Kidney epithelial cell (primary cell): ENCODE measurements around the gene MAP3K3. TPM values are rescaled to one million over a fixed set of nuclear protein-coding genes. Genes with fewer than 3 reads are reported as not detected.

Experiments
- DNase-seq: peaks from one replicate; pipeline ENCODE4 v3.0.0-alpha.2; 2010; ENCODE audit warnings: low read depth
- H3K27me3 ChIP-seq: 2 replicates; pipeline ENCODE4 v1.6.0; 2011; ENCODE audit warnings: low read length; ENCODE audit not compliant: control insufficient read depth, insufficient read depth
- H3K36me3 ChIP-seq: 2 replicates; pipeline ENCODE4 v1.5.1; 2011; ENCODE audit warnings: low read length; ENCODE audit not compliant: control insufficient read depth, insufficient read depth
- H3K4me3 ChIP-seq: 2 replicates; pipeline ENCODE4 v1.5.1; 2011; ENCODE audit warnings: low read depth, mild to moderate bottlenecking, control low read depth, low read length
- CTCF ChIP-seq: IDR thresholded peaks from 2 replicates; pipeline ENCODE4 v1.5.1; 2011; ENCODE audit warnings: mild to moderate bottlenecking, moderate library complexity, low read length, control low read depth, inconsistent platforms; ENCODE audit not compliant: insufficient read depth, poor library complexity, severe bottlenecking
- total RNA-seq: library from RNA; depleted of rRNA; stranded (reverse); fragments of >200 nt; gene quantifications from 2 replicates; pipeline ENCODE4 v1.2.3, GENCODE V29; 2015

The MAP3K3 gene
- total RNA-seq, 1 donor from 2014 or later: 19.8 TPM

- no peak for TF ChIP-seq CTCF
- Histone ChIP-seq H3K36me3 (peaks cover 2% of the 10 kb centered on the region), H3K4me3 (no peak overlapping the region), H3K27me3 (no peaks in the 10 kb centered on the region)
- no peak for DNase-seq
Observed at GRCh38 chr17:63703556-63704258, 81.5 kb downstream of the MAP3K3 start.

- H3K36me3 ChIP-seq: peaks cover 2% of the 10 kb centered on the region
- no peak overlapping the region for H3K4me3 ChIP-seq
- no peak for DNase-seq
- H3K27me3 ChIP-seq: no peaks in the 10 kb centered on the region
- no peak for TF ChIP-seq CTCF
Observed at GRCh38 chr17:63704259-63704576, 82.0 kb downstream of the MAP3K3 start.

- peaks cover 2% of the 10 kb centered on the region for H3K36me3 ChIP-seq
- no peak for TF ChIP-seq CTCF
Observed at GRCh38 chr17:63704836-63705235, 82.6 kb downstream of the MAP3K3 start.

GRCh38 chr17:63705657-63706056 is 83.4 kb downstream of the MAP3K3 start:
- DNase-seq: no peak
- Histone ChIP-seq H3K27me3 (no peaks in the 10 kb centered on the region), H3K36me3 (peaks cover 2% of the 10 kb centered on the region), H3K4me3 (no peak overlapping the region)
- no peak for TF ChIP-seq CTCF

More at GRCh38 chr17:63704836-63705235, 82.6 kb downstream of the MAP3K3 start:
- no peaks in the 10 kb centered on the region for H3K27me3 ChIP-seq
- DNase-seq: no peak
- no peak overlapping the region for H3K4me3 ChIP-seq

GRCh38 chr17:63706336-63707082 is 84.3 kb downstream of the MAP3K3 start:
- TF ChIP-seq CTCF: no peak
- H3K4me3 ChIP-seq: no peak overlapping the region
- peaks cover 2% of the 10 kb centered on the region for H3K36me3 ChIP-seq
- DNase-seq: no peak
- H3K27me3 ChIP-seq: no peaks in the 10 kb centered on the region
